CD14-positive monocyte (primary cell): ENCODE data around the gene CD44. TPM values are rescaled to one million over a fixed set of nuclear protein-coding genes. Genes with fewer than 3 reads are reported as not detected.

Experiments
- DNase-seq, 3 donors: peaks; one replicate each; pipeline ENCODE4 v3.0.0-alpha.2; 2011 to 2022
- H2AFZ ChIP-seq: 2 replicates; pipeline ENCODE4 v1.6.0; 2012; ENCODE audit warnings: mild to moderate bottlenecking, low read depth, low read length, inconsistent platforms; ENCODE audit not compliant: insufficient read depth, poor library complexity, severe bottlenecking
- H3K27ac ChIP-seq, 2 donors: 1 replicate in 1 of 2; 2 replicates in 1 of 2; pipeline ENCODE4 v1.5.1; 2012 to 2013; ENCODE audit warnings: low read length in 2 of 2, control low read depth in 1 of 2, inconsistent platforms in 1 of 2, low read depth in 1 of 2, mild to moderate bottlenecking in 1 of 2
- H3K27me3 ChIP-seq, 2 donors: one replicate each; pipeline versions ENCODE4 v1.6.0 to v1.6.1; 2011 to 2013; ENCODE audit warnings: low read length in 2 of 2; ENCODE audit not compliant: control insufficient read depth in 2 of 2, insufficient read depth in 2 of 2
- H3K36me3 ChIP-seq, 2 donors: replicated peaks in 1 of 2; 1 replicate in 1 of 2; 2 replicates in 1 of 2; pipeline versions ENCODE4 v1.5.1 to v1.6.1; 2012 to 2013; ENCODE audit warnings: low read length in 2 of 2, control low read depth in 1 of 2, inconsistent platforms in 1 of 2, mild to moderate bottlenecking in 1 of 2; ENCODE audit not compliant: insufficient read depth in 2 of 2, control insufficient read depth in 1 of 2
- H3K4me1 ChIP-seq, 2 donors: 1 replicate in 1 of 2; 2 replicates in 1 of 2; pipeline versions ENCODE4 v1.5.1 to v1.6.1; 2012 to 2013; ENCODE audit warnings: low read length in 2 of 2, control low read depth in 1 of 2, inconsistent platforms in 1 of 2, mild to moderate bottlenecking in 1 of 2, moderate library complexity in 1 of 2; ENCODE audit not compliant: insufficient read depth in 2 of 2, control insufficient read depth in 1 of 2
- H3K4me2 ChIP-seq: replicated peaks from 2 replicates; pipeline ENCODE3; 2012; ENCODE audit warnings: low read length, moderate library complexity, mild to moderate bottlenecking; ENCODE audit not compliant: poor library complexity, severe bottlenecking; ENCODE audit errors: extremely low read depth
- H3K4me3 ChIP-seq, 3 experiments: fragments of 200-600 bp in 1 of 3; sonication (generic) in 1 of 3; replicated peaks in 1 of 3; 1 replicate in 2 of 3; 2 replicates in 1 of 3; pipeline ENCODE4 v1.5.1; 2011 to 2013; ENCODE audit warnings: low read length in 3 of 3, mild to moderate bottlenecking in 3 of 3, control low read depth in 2 of 3, low read depth in 2 of 3, inconsistent platforms in 1 of 3, moderate library complexity in 1 of 3
- H3K79me2 ChIP-seq: 2 replicates; pipeline ENCODE4 v1.6.0; 2012; ENCODE audit warnings: mild to moderate bottlenecking, control low read depth, inconsistent platforms, low read length, moderate library complexity; ENCODE audit not compliant: insufficient read depth
- H3K9ac ChIP-seq: 2 replicates; pipeline ENCODE4 v1.6.0; 2017; ENCODE audit warnings: low read length, mild to moderate bottlenecking; ENCODE audit not compliant: insufficient read depth, poor library complexity, severe bottlenecking
- H3K9me3 ChIP-seq, 2 donors: replicated peaks in 1 of 2; 1 replicate in 1 of 2; 2 replicates in 1 of 2; pipeline versions ENCODE4 v1.5.1 to v1.6.1; 2012 to 2013; ENCODE audit warnings: low read length in 2 of 2, control low read depth in 1 of 2; ENCODE audit not compliant: control insufficient read depth in 1 of 2, insufficient read depth in 1 of 2
- H4K20me1 ChIP-seq: 2 replicates; pipeline ENCODE4 v1.6.0; 2012; ENCODE audit warnings: mild to moderate bottlenecking, low read length, control low read depth, moderate library complexity; ENCODE audit not compliant: insufficient read depth
- H3K27ac Mint-ChIP-seq, 7 donors: one replicate each; pipeline ENCODE4 v1.8.0; 2020; ENCODE audit warnings: mild to moderate bottlenecking in 7 of 7, mixed read lengths in 7 of 7, moderate library complexity in 6 of 7, inconsistent platforms in 2 of 7
- H3K27me3 Mint-ChIP-seq, 3 donors: one replicate each; pipeline ENCODE4 v1.8.0; 2021 to 2022; ENCODE audit warnings: low read depth in 3 of 3, mild to moderate bottlenecking in 3 of 3, mixed read lengths in 3 of 3, moderate library complexity in 3 of 3, inconsistent platforms in 1 of 3
- H3K36me3 Mint-ChIP-seq, 2 donors: one replicate each; pipeline ENCODE4 v1.8.0; 2020; ENCODE audit warnings: mixed read lengths in 2 of 2, inconsistent platforms in 1 of 2, mild to moderate bottlenecking in 1 of 2
- H3K4me1 Mint-ChIP-seq: one replicate; pipeline ENCODE4 v1.8.0; 2020; ENCODE audit warnings: mild to moderate bottlenecking, mixed read lengths
- H3K4me3 Mint-ChIP-seq, 2 donors: one replicate each; pipeline ENCODE4 v1.8.0; 2020; ENCODE audit warnings: mild to moderate bottlenecking in 2 of 2, mixed read lengths in 2 of 2, moderate library complexity in 1 of 2
- H3K9me3 Mint-ChIP-seq, 7 donors: one replicate each; pipeline ENCODE4 v1.8.0; 2020 to 2022; ENCODE audit warnings: mixed read lengths in 7 of 7, mild to moderate bottlenecking in 6 of 7, moderate library complexity in 6 of 7, inconsistent platforms in 2 of 7
- WGBS: methylation state at CpG from one replicate; pipeline ENCODE4 v1.1.5; 2013; ENCODE audit warnings: missing lambda C conversion rate; ENCODE audit not compliant: insufficient coverage; 5-methylcytosine and 5-hydroxymethylcytosine counted together
- intact Hi-C, 2 donors: fragments of 100-400 bp; cut with micrococcal nuclease; formaldehyde crosslinking; loops; one replicate each; pipeline versions ENCODE4 v1.15.0 to v1.15.1; 2023
- polyA plus RNA-seq, 3 donors: library from polyadenylated mRNA; depleted of rRNA in 1 of 3; unstranded in 2 of 3; stranded (reverse) in 1 of 3; fragments of 300-500 nt in 2 of 3; fragments of >200 nt in 1 of 3; fragmentation: Illumina TruSeq in 2 of 3; gene quantifications; 1 replicate in 2 of 3; 2 replicates in 1 of 3; pipeline ENCODE4 v1.2.3, GENCODE V29; 2012 to 2021
- TF ChIP-seq, protein P1 (sequence below): fragments of 200-600 bp; IDR thresholded peaks from one replicate; pipeline ENCODE4 v1.8.0; 2022; ENCODE audit warnings: antibody characterized with exemption, mild to moderate bottlenecking

CD44 gene
- polyA plus RNA-seq, 3 donors, result 415 to 866 (median 531) TPM

DNA sequence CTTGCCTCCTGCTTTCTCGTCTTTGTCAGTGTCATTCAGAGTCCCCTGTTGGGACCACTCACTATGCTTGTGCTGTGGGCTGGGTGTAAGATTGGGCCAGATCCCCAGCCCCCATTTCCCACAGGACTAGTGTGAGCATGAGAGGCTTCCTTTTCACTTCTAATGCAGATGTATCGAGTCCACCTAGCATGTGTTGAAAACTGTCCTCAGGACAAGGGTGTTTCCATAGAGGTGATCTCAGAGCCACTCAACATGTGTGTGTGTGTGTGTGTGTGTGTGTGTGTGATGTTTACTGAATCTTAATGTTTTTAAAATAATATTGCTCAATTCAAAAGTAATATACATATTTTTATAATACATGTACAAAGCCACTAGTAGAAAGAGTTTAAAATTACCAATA lies 11.4 kb upstream of the CD44 start:
- H2AFZ ChIP-seq, result no peak overlapping the region
- Mint-ChIP-seq H3K9me3 (no peaks in the 10 kb centered on the region), H3K27me3 (peaks cover 3% of the 10 kb centered on the region in 3 donors), H3K4me3 (no peak overlapping the region), H3K4me1 (peaks cover 3% of the 10 kb centered on the region), H3K27ac (no peak overlapping the region), H3K36me3 (no peaks in the 10 kb centered on the region)
- TF ChIP-seq, protein P1, sequence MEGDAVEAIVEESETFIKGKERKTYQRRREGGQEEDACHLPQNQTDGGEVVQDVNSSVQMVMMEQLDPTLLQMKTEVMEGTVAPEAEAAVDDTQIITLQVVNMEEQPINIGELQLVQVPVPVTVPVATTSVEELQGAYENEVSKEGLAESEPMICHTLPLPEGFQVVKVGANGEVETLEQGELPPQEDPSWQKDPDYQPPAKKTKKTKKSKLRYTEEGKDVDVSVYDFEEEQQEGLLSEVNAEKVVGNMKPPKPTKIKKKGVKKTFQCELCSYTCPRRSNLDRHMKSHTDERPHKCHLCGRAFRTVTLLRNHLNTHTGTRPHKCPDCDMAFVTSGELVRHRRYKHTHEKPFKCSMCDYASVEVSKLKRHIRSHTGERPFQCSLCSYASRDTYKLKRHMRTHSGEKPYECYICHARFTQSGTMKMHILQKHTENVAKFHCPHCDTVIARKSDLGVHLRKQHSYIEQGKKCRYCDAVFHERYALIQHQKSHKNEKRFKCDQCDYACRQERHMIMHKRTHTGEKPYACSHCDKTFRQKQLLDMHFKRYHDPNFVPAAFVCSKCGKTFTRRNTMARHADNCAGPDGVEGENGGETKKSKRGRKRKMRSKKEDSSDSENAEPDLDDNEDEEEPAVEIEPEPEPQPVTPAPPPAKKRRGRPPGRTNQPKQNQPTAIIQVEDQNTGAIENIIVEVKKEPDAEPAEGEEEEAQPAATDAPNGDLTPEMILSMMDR, result no peak
- intact Hi-C loops, result no loop called here
- no peaks in the 10 kb centered on the region for H3K79me2 ChIP-seq
- H3K9ac ChIP-seq, result no peak overlapping the region
- no peak for DNase-seq
- H4K20me1 ChIP-seq, result no peaks in the 10 kb centered on the region
- H3K27me3 ChIP-seq, result no peaks in the 10 kb centered on the region
- 83% methylated on average over 1 of the region's 2 CpGs for WGBS
- no peak overlapping the region for H3K4me3 ChIP-seq
- H3K4me1 ChIP-seq, result no peaks in the 10 kb centered on the region
- no peaks in the 10 kb centered on the region for H3K36me3 ChIP-seq
- H3K27ac ChIP-seq, result no peak overlapping the region
- H3K4me2 ChIP-seq, result no peak overlapping the region
- no peaks in the 10 kb centered on the region for H3K9me3 ChIP-seq

DNA sequence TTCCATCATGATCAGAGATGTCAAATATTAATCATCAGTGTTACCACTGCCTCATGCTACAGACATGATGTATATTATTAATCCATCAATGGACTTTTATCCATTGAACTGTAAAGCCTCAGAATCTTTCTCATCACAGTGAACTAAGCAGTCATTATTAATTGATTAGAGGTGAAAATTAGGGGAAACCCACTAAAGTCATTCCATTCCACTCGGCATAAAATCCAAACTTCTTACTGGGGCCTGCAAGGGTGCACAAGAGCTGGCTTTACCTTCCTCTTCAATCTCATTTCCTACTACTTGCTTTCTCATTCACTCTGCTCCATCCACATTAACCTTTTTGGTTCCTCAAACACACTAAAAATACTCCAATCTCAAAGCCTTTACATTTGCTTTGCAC lies 7.9 kb upstream of the CD44 start:
- Histone ChIP-seq H3K36me3 (no peaks in the 10 kb centered on the region), H2AFZ (no peak overlapping the region), H3K4me1 (no peaks in the 10 kb centered on the region), H3K9ac (no peak overlapping the region), H3K9me3 (no peaks in the 10 kb centered on the region), H3K4me3 (no peak overlapping the region), H3K27ac (no peak overlapping the region), H3K79me2 (no peaks in the 10 kb centered on the region), H3K27me3 (no peaks in the 10 kb centered on the region), H3K4me2 (no peak overlapping the region), H4K20me1 (no peaks in the 10 kb centered on the region)
- Mint-ChIP-seq H3K4me3 (no peak overlapping the region), H3K27me3 (peaks cover 0 to 4% (median 3%) of the 10 kb centered on the region in 3 donors), H3K9me3 (no peaks in the 10 kb centered on the region), H3K4me1 (peaks cover 3% of the 10 kb centered on the region), H3K27ac (no peak overlapping the region), H3K36me3 (no peaks in the 10 kb centered on the region)
- intact Hi-C loops, result no loop called here
- 100% methylated on average over 1 of the region's 1 CpG for WGBS
- TF ChIP-seq, protein P1, result no peak
- DNase-seq, result no peak
